22Rv1 (cell line): ENCODE data around the gene CELF4.

ENCODE experiments used
- CTCF ChIP-seq: fragments of 450-650 bp; IDR thresholded peaks from 2 replicates; pipeline ENCODE4 v1.5.1; 2017; ENCODE audit warnings: mild to moderate bottlenecking
- ZFX ChIP-seq: fragments of 450-650 bp; IDR thresholded peaks from 2 replicates; pipeline ENCODE4 v1.6.1; 2017; ENCODE audit warnings: antibody characterized with exemption, borderline replicate concordance

GRCh38 chr18:37332628-37333420 lies 232.8 kb downstream of the CELF4 start:
- TF ChIP-seq CTCF (no peak), ZFX (no peak)
